ENCODE results near the gene SHANK2.

SHANK2 gene

DNA sequence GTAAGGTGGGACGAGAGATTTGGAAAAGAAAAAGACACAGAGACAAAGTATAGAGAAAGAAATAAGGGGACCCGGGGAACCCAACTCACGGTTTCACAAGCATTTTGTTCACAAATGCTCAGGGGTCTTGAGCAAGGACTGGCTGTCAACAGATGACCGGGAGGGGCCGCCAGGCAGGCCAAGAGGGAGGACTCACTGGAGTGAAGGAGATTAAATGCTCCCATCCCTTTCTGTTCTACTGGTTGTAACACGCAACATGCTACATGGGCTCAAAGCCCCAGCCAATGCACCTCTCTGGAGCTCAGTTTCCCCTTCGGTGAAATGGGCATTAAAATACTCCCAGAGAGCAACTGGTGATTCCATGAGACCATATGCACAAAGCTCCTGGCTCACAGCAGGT lies 13.4 kb downstream of the SHANK2 start:
- no peak for TF ChIP-seq RAD21 (IDR thresholded peaks at IDR 0.05; ENCODE audit: low read depth)
- TF ChIP-seq EP300 (IDR thresholded peaks at IDR 0.05; ENCODE audit: borderline replicate concordance), result no peak
- no peak for TF ChIP-seq REST (IDR thresholded peaks at IDR 0.05; ENCODE audit: low read depth)
- no peak for TF ChIP-seq USF1 (IDR thresholded peaks at IDR 0.05)
- TF ChIP-seq CEBPB (IDR thresholded peaks at IDR 0.05), result no peak
- TF ChIP-seq, protein P1, sequence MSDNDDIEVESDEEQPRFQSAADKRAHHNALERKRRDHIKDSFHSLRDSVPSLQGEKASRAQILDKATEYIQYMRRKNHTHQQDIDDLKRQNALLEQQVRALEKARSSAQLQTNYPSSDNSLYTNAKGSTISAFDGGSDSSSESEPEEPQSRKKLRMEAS (IDR thresholded peaks at IDR 0.05), result no peak
- no peak for TF ChIP-seq TEAD4 (IDR thresholded peaks at IDR 0.05)
- TF ChIP-seq TCF12 (IDR thresholded peaks at IDR 0.05; ENCODE audit: low read depth), result no peak

DNA sequence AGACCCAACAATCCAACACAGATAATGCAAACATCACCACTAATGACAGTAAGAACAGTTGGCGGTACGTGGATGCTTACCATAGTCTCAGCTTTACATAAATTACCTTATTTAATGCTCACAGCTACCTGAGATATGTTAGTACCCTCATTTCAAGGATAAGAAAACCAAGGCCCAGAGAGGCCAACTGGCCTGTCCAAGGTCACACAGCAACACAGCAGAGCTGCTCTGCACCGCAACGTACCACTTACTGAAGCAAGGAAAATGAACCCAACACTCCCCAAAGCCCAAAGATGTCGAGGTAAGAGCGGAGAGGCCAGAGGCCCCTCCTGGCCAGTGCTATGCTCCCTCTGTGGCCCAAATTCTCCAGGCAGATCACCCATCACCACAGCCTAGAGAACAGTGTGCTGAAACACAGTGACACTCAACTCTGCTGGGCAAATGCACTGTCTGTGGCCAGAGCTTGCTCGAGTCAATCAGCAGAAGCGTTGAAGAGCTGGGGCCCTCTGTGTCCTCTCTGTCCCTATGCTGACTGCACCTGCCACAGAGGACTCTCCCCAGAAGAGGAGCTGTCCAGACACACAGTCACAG lies 14.0 kb downstream of the SHANK2 start:
- TF ChIP-seq USF1 (IDR thresholded peaks at IDR 0.05) (no peak), RAD21 (IDR thresholded peaks at IDR 0.05; ENCODE audit: low read depth) (no peak), EGR1 (IDR thresholded peaks at IDR 0.05) (no peak), TCF12 (IDR thresholded peaks at IDR 0.05; ENCODE audit: low read depth) (no peak), CEBPB (IDR thresholded peaks at IDR 0.05) (no peak), REST (IDR thresholded peaks at IDR 0.05; ENCODE audit: low read depth) (no peak), EP300 (IDR thresholded peaks at IDR 0.05; ENCODE audit: borderline replicate concordance) (no peak), CREB1 (IDR thresholded peaks at IDR 0.05; ENCODE audit: low read depth) (no peak), FOXM1 (IDR thresholded peaks at IDR 0.05; ENCODE audit: borderline replicate concordance, low read depth) (no peak), YY1 (IDR thresholded peaks at IDR 0.05; ENCODE audit: low read depth) (no peak), NFIC (IDR thresholded peaks at IDR 0.05) (no peak), TEAD4 (IDR thresholded peaks at IDR 0.05) (no peak), ZBTB7A (IDR thresholded peaks at IDR 0.05; ENCODE audit: low read depth) (no peak), TAF1 (IDR thresholded peaks at IDR 0.05; ENCODE audit: low read depth) (no peak)
- TF ChIP-seq, protein P1 (IDR thresholded peaks at IDR 0.05), result no peak

DNA sequence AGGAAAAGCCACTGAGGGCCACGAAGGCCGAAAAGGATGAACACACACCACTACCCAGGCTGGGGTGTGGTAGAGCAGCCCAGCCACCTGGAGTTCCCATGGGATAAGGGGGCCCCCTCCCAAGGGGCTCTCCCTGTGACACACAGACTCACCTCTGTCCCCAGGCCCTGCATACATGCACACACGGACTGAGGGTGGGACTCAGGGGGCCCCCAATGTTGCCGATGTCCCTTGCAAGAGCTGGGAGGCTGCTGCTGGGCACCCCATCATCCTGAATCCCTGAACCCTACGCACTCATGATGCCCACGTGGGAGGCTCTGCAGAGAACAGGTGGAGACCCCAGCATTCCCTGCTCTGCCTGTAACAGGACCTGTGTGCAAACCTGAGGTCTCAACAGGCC lies 14.5 kb downstream of the SHANK2 start:
- TF ChIP-seq CEBPB (IDR thresholded peaks at IDR 0.05), result no peak
- TF ChIP-seq NFIC (IDR thresholded peaks at IDR 0.05), result no peak

DNA sequence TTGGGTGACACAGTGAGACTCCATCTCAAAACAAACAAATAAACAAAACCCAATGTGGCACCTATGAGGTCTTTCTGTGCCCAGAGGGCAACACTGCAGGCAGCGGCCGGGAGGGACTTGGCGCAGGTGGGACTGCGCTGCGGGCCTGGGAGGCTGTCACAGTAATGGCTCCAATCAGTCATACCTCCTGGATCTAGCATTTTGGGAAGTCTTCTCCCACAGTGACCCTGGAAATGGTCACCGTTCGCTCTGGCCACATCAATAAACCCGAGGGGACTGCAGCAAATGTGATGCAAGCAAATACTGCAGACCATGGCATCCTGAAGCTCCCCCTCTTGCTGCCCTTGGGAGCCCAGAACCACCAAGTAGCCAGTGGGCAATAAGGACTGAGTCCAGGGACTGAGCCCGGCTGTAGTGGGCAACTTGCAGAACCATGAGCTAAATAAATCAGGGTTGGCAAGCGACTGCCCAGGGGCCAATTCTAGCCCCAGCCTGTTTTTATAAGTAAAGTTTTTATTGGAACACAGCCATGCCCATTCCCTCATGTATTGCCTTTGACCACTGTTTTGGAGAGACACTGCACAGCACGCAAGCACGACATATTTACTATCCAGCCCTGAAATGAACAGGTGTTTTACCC lies 15.4 kb downstream of the SHANK2 start:
- TF ChIP-seq TCF12 (IDR thresholded peaks at IDR 0.05; ENCODE audit: low read depth) (no peak), USF1 (IDR thresholded peaks at IDR 0.05) (no peak), TAF1 (IDR thresholded peaks at IDR 0.05; ENCODE audit: low read depth) (no peak), FOXM1 (IDR thresholded peaks at IDR 0.05; ENCODE audit: borderline replicate concordance, low read depth) (no peak), RAD21 (IDR thresholded peaks at IDR 0.05; ENCODE audit: low read depth) (no peak)

DNA sequence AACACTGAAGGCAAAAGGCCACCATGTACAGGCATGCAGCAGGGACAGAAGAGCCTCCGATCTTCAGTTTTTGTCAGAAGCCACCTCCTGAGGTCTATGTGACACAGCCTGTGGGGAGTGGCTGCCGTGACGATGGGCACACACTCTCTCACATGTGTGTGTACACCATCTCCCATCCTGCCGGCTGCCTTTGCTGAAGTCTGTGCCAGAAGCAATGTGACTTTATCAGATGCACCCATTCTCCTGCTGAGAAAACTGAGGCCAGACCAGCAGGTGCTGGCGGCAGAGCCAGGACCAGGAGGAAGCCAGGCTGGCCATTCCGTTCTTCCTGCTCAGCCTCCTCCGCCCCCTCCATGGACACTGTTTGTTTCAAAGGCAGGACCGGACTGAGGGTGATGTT lies 16.7 kb downstream of the SHANK2 start:
- TF ChIP-seq YY1 (IDR thresholded peaks at IDR 0.05; ENCODE audit: low read depth) (no peak), NFIC (IDR thresholded peaks at IDR 0.05) (no peak), ZBTB7A (IDR thresholded peaks at IDR 0.05; ENCODE audit: low read depth) (no peak), FOXM1 (IDR thresholded peaks at IDR 0.05; ENCODE audit: borderline replicate concordance, low read depth) (no peak), CREB1 (IDR thresholded peaks at IDR 0.05; ENCODE audit: low read depth) (no peak), TCF12 (IDR thresholded peaks at IDR 0.05; ENCODE audit: low read depth) (no peak), REST (IDR thresholded peaks at IDR 0.05; ENCODE audit: low read depth) (no peak), TAF1 (IDR thresholded peaks at IDR 0.05; ENCODE audit: low read depth) (no peak), EP300 (IDR thresholded peaks at IDR 0.05; ENCODE audit: borderline replicate concordance) (no peak), RAD21 (IDR thresholded peaks at IDR 0.05; ENCODE audit: low read depth) (no peak), EGR1 (IDR thresholded peaks at IDR 0.05) (no peak), USF1 (IDR thresholded peaks at IDR 0.05) (no peak), CEBPB (IDR thresholded peaks at IDR 0.05) (no peak), TEAD4 (IDR thresholded peaks at IDR 0.05) (no peak)
- TF ChIP-seq, protein P1 (IDR thresholded peaks at IDR 0.05), result no peak
